Astrocyte (in vitro differentiated cells and primary cell): ENCODE measurements around the gene CYP39A1.

Source experiments
- CTCF ChIP-seq: IDR thresholded peaks from 2 replicates; pipeline ENCODE4 v1.5.1; 2011; ENCODE audit warnings: low read depth, mild to moderate bottlenecking, inconsistent platforms, low read length, moderate library complexity; ENCODE audit not compliant: insufficient read depth
- EZH2 ChIP-seq: IDR thresholded peaks from 2 replicates; pipeline ENCODE4 v1.6.1; 2012; ENCODE audit warnings: mild to moderate bottlenecking, low read length, inconsistent platforms; ENCODE audit not compliant: insufficient read depth

GRCh38 chr6:46645265-46645664, 7.4 kb downstream of the CYP39A1 start:
- TF ChIP-seq CTCF (no peak), EZH2 (no peak)
